NCI-H524 treated with DMSO at 0.1 percent for 48 hours (cell line): ENCODE measurements around the gene SOCS6.
"Not testable (repeated sequence)": the region's sequence is repeated elsewhere in the genome, so short reads cannot be mapped to it uniquely, and the experiment has no call there.

ENCODE experiments used
- DNase-seq: peaks from one replicate; lab custom pipeline; 2025; lab: John Stamatoyannopoulos, UW

The SOCS6 gene

GRCh38 chr18:70322385-70322784 is 33.5 kb downstream of the SOCS6 start:
- no peak for DNase-seq

- DNase-seq = no peak
These were observed 34.1 kb downstream of the SOCS6 start for GRCh38 chr18:70322928-70323327.

- DNase-seq = no peak
These were observed 36.1 kb downstream of the SOCS6 start for GRCh38 chr18:70324897-70325296.

GRCh38 chr18:70326255-70326654 is 37.4 kb downstream of the SOCS6 start:
- no peak for DNase-seq

GRCh38 chr18:70328169-70328568 is 39.3 kb downstream of the SOCS6 start:
- no peak for DNase-seq

GRCh38 chr18:70329071-70329470 is 40.2 kb downstream of the SOCS6 start:
- DNase-seq = no peak

- no peak for DNase-seq
These were observed 42.0 kb downstream of the SOCS6 start for GRCh38 chr18:70330887-70331286.

- DNase-seq = no peak
These were observed 42.7 kb downstream of the SOCS6 start for GRCh38 chr18:70331456-70332097.

GRCh38 chr18:70332694-70333093 is 43.8 kb downstream of the SOCS6 start:
- DNase-seq = no peak

- no peak for DNase-seq
These were observed 44.5 kb downstream of the SOCS6 start for GRCh38 chr18:70333316-70333715.

GRCh38 chr18:70333757-70334156 is 44.9 kb downstream of the SOCS6 start:
- no peak for DNase-seq

- DNase-seq = no peak
These were observed 45.4 kb downstream of the SOCS6 start for GRCh38 chr18:70334264-70334663.

- DNase-seq = no peak
These were observed 46.0 kb downstream of the SOCS6 start for GRCh38 chr18:70334728-70335329.

GRCh38 chr18:70335892-70336726 is 47.3 kb downstream of the SOCS6 start:
- no peak for DNase-seq

GRCh38 chr18:70337139-70337972 is 48.5 kb downstream of the SOCS6 start:
- DNase-seq = no peak

GRCh38 chr18:70338890-70339289 is 50.0 kb downstream of the SOCS6 start:
- no peak for DNase-seq

- no peak for DNase-seq
These were observed 51.1 kb downstream of the SOCS6 start for GRCh38 chr18:70339915-70340314.

GRCh38 chr18:70348481-70348880 is 59.6 kb downstream of the SOCS6 start:
- DNase-seq = not testable (repeated sequence)

GRCh38 chr18:70349316-70349715 is 60.5 kb downstream of the SOCS6 start:
- DNase-seq = no peak

- DNase-seq = no peak
These were observed 65.2 kb downstream of the SOCS6 start for GRCh38 chr18:70354080-70354479.

GRCh38 chr18:70354771-70355170 is 65.9 kb downstream of the SOCS6 start:
- no peak for DNase-seq
